Lower lobe of right lung (tissue), 2 donors: Measurements from ENCODE around the gene MTX1. TPM values are rescaled to one million over a fixed set of nuclear protein-coding genes. Genes with fewer than 3 reads are reported as not detected.

Source experiments
- ATAC-seq, 2 donors: fragments of 200-7000 bp; cut with Tn5 transposase; one replicate each; pipeline ENCODE4 v1.9.1; 2020 to 2022; ENCODE audit warnings: mild to moderate bottlenecking in 2 of 2, moderate library complexity in 2 of 2
- DNase-seq: peaks from one replicate; pipeline ENCODE4 v3.0.0-alpha.2; 2020
- H3K27ac ChIP-seq: fragments of 200-600 bp; one replicate; pipeline ENCODE4 v1.8.0; 2022
- H3K27me3 ChIP-seq: fragments of 200-600 bp; one replicate; pipeline ENCODE4 v1.8.0; 2022; ENCODE audit warnings: low read depth
- H3K36me3 ChIP-seq: fragments of 200-600 bp; one replicate; pipeline ENCODE4 v1.8.0; 2022; ENCODE audit warnings: mild to moderate bottlenecking
- H3K4me1 ChIP-seq: fragments of 200-600 bp; one replicate; pipeline ENCODE4 v1.8.0; 2022
- H3K4me3 ChIP-seq: fragments of 200-600 bp; one replicate; pipeline ENCODE4 v1.8.0; 2022; ENCODE audit warnings: mild to moderate bottlenecking
- H3K9me3 ChIP-seq: fragments of 200-600 bp; one replicate; pipeline ENCODE4 v1.8.0; 2022
- CTCF ChIP-seq: fragments of 200-600 bp; IDR thresholded peaks from one replicate; pipeline ENCODE4 v1.8.0; 2022; ENCODE audit warnings: antibody characterized with exemption, mild to moderate bottlenecking
- intact Hi-C: fragments of 100-400 bp; cut with DNase I; formaldehyde crosslinking; loops from one replicate; pipeline ENCODE4 v1.11.0; 2022
- total RNA-seq: library from RNA; stranded (reverse); fragmentation: NEBNext Ultra II Directional; extraction: Animal tissue kit (Norgen Biotek cat#: 25700); gene quantifications from one replicate; pipeline ENCODE4 v1.2.1, GENCODE V29; 2021
- donor health status: DM: no; HTN: yes; CAD: no; lungs with severe emphysema.

Gene MTX1
- total RNA-seq, 1 donor from 2014 or later: 27.9 TPM

- intact Hi-C loops: no loop called here
- Histone ChIP-seq H3K27me3 (no peaks in the 10 kb centered on the region), H3K9me3 (no peaks in the 10 kb centered on the region), H3K4me1 (peaks cover 8% of the 10 kb centered on the region), H3K27ac (no peak overlapping the region), H3K36me3 (peaks cover 20% of the 10 kb centered on the region), H3K4me3 (no peak overlapping the region)
- TF ChIP-seq CTCF: no peak
- no peak for ATAC-seq
- peak; percentile 14 for DNase-seq
These were observed 6.3 kb upstream of the MTX1 start for GRCh38 chr1:155202198-155202597.

- no peak for ATAC-seq
These were observed 5.6 kb upstream of the MTX1 start for GRCh38 chr1:155202731-155203515.

GRCh38 chr1:155205035-155205434 is 3.5 kb upstream of the MTX1 start:
- intact Hi-C loops: no loop called here
- H3K9me3 ChIP-seq: no peaks in the 10 kb centered on the region
- ATAC-seq (no peak), DNase-seq (no peak)
- H3K27ac ChIP-seq: no peak overlapping the region
- no peak overlapping the region for H3K4me3 ChIP-seq
- peaks cover 10% of the 10 kb centered on the region for H3K36me3 ChIP-seq
- no peak for TF ChIP-seq CTCF
- peaks cover 27% of the 10 kb centered on the region for H3K4me1 ChIP-seq
- no peaks in the 10 kb centered on the region for H3K27me3 ChIP-seq

More at GRCh38 chr1:155202731-155203515, 5.6 kb upstream of the MTX1 start:
- peaks cover 19% of the 10 kb centered on the region for H3K36me3 ChIP-seq
- TF ChIP-seq CTCF: no peak
- intact Hi-C loops: no loop called here
- no peaks in the 10 kb centered on the region for H3K9me3 ChIP-seq
- no peak overlapping the region for H3K27ac ChIP-seq
- peak; percentile 32 for DNase-seq
- peaks cover 15% of the 10 kb centered on the region for H3K4me1 ChIP-seq
- H3K27me3 ChIP-seq: no peaks in the 10 kb centered on the region
- H3K4me3 ChIP-seq: no peak overlapping the region

- no peak for TF ChIP-seq CTCF
- Histone ChIP-seq H3K27ac (no peak overlapping the region), H3K27me3 (no peaks in the 10 kb centered on the region), H3K36me3 (peaks cover 8% of the 10 kb centered on the region), H3K4me1 (peaks cover 33% of the 10 kb centered on the region), H3K4me3 (no peak overlapping the region), H3K9me3 (no peaks in the 10 kb centered on the region)
- ATAC-seq (no peak), DNase-seq (peak; percentile 17)
- intact Hi-C loops: no loop called here
These were observed 2.4 kb upstream of the MTX1 start for GRCh38 chr1:155205969-155206593.

GRCh38 chr1:155206891-155207805 is 1.3 kb upstream of the MTX1 start:
- ATAC-seq: peak; percentile 49 to 50
- peak; percentile 85 for TF ChIP-seq CTCF
- peak overlapping the region; percentile 95 for H3K4me3 ChIP-seq

More at GRCh38 chr1:155206891-155207805, 1.3 kb upstream of the MTX1 start:
- Histone ChIP-seq H3K4me1 (peaks cover 33% of the 10 kb centered on the region), H3K27ac (peak overlapping the region; percentile 100), H3K27me3 (no peaks in the 10 kb centered on the region), H3K9me3 (no peaks in the 10 kb centered on the region), H3K36me3 (peaks cover 12% of the 10 kb centered on the region)
- intact Hi-C loops: no loop called here
- DNase-seq: peak; percentile 89
